ENCODE results near the gene AFF3. TPM values are rescaled to one million over a fixed set of nuclear protein-coding genes. Genes with fewer than 3 reads are reported as not detected.

Gene AFF3
- total RNA-seq, 4 donors from 2014 or later, result 9.0 to 20.2 (median 14.5) TPM

- Histone ChIP-seq H3K9me3 (no peaks in the 10 kb centered on the region), H3K27me3 (no peaks in the 10 kb centered on the region), H3K4me3 (no peak overlapping the region), H3K4me1 (peaks cover 0 to 9% (median 2%) of the 10 kb centered on the region in 4 donors), H3K36me3 (no peaks in the 10 kb centered on the region), H3K27ac (no peak overlapping the region)
- TF ChIP-seq EP300 (IDR thresholded peaks at IDR 0.05; ENCODE audit: low read depth), result no peak
- TF ChIP-seq POLR2A (IDR thresholded peaks at IDR 0.05), result no peak
- TF ChIP-seq POLR2AphosphoS5 (IDR thresholded peaks at IDR 0.05), result no peak
- in situ Hi-C loops (cut with MboI; ENCODE audit: low pct_ligation_motif_present in 1 of 4, low pct_unique_long_range_greater_than_20kb in 1 of 4, low sequenced_read_pairs in 3 of 4), result no loop called here
- intact Hi-C loops (cut with DNase I; ENCODE audit: low total_unique reads), result no loop called here
- 93 to 94% methylated on average over 3 to 5 of the region's 5 CpGs for WGBS, 2 donors (ENCODE audit: low coverage in 1 of 2)
- no peak for DNase-seq
These were observed 78.9 kb downstream of the AFF3 start for GRCh38 chr2:100063459-100063953.

GRCh38 chr2:100062336-100062735, 80.1 kb downstream of the AFF3 start:
- H3K4me1 ChIP-seq, result peaks cover 0 to 7% (median under 1%) of the 10 kb centered on the region in 4 donors
- intact Hi-C loops (cut with DNase I; ENCODE audit: low total_unique reads) (no loop called here), in situ Hi-C loops (cut with MboI; ENCODE audit: low pct_ligation_motif_present in 1 of 4, low pct_unique_long_range_greater_than_20kb in 1 of 4, low sequenced_read_pairs in 3 of 4) (no loop called here)
- H3K27me3 ChIP-seq, result no peaks in the 10 kb centered on the region
- no peaks in the 10 kb centered on the region for H3K36me3 ChIP-seq
- H3K27ac ChIP-seq, result no peak overlapping the region
- no peak overlapping the region for H3K4me3 ChIP-seq
- no peak for TF ChIP-seq CTCF (IDR thresholded peaks at IDR 0.05)
- DNase-seq, result no peak
- 70 to 89% methylated on average over 3 to 5 of the region's 5 CpGs for WGBS, 2 donors (ENCODE audit: low coverage in 1 of 2)
- no peaks in the 10 kb centered on the region for H3K9me3 ChIP-seq

GRCh38 chr2:100060875-100061274, 81.5 kb downstream of the AFF3 start:
- Histone ChIP-seq H3K27me3 (no peaks in the 10 kb centered on the region), H3K27ac (no peak overlapping the region), H3K4me1 (peaks cover 0 to 2% (median 0%) of the 10 kb centered on the region in 4 donors), H3K36me3 (no peaks in the 10 kb centered on the region), H3K9me3 (no peaks in the 10 kb centered on the region), H3K4me3 (no peak overlapping the region)
- DNase-seq, result no peak
- in situ Hi-C loops (cut with MboI; ENCODE audit: low pct_ligation_motif_present in 1 of 4, low pct_unique_long_range_greater_than_20kb in 1 of 4, low sequenced_read_pairs in 3 of 4) (no loop called here), intact Hi-C loops (cut with DNase I; ENCODE audit: low total_unique reads) (no loop called here)
- TF ChIP-seq EP300 (IDR thresholded peaks at IDR 0.05; ENCODE audit: low read depth) (no peak), POLR2AphosphoS5 (IDR thresholded peaks at IDR 0.05) (no peak), POLR2A (IDR thresholded peaks at IDR 0.05) (no peak), CTCF (IDR thresholded peaks at IDR 0.05) (no peak)
- 74 to 78% methylated on average over 4 of the region's 4 CpGs for WGBS, 2 donors (ENCODE audit: low coverage in 1 of 2)

- DNase-seq, result no peak
- intact Hi-C loops (cut with DNase I; ENCODE audit: low total_unique reads) (no loop called here), in situ Hi-C loops (cut with MboI; ENCODE audit: low pct_ligation_motif_present in 1 of 4, low pct_unique_long_range_greater_than_20kb in 1 of 4, low sequenced_read_pairs in 3 of 4) (no loop called here)
- Histone ChIP-seq H3K36me3 (no peaks in the 10 kb centered on the region), H3K4me3 (no peak overlapping the region), H3K4me1 (no peaks in the 10 kb centered on the region), H3K27me3 (no peaks in the 10 kb centered on the region), H3K27ac (no peak overlapping the region), H3K9me3 (no peaks in the 10 kb centered on the region)
- 56 to 77% methylated on average over 1 to 4 of the region's 4 CpGs for WGBS, 2 donors (ENCODE audit: low coverage in 1 of 2)
- TF ChIP-seq EP300 (IDR thresholded peaks at IDR 0.05; ENCODE audit: low read depth) (no peak), CTCF (IDR thresholded peaks at IDR 0.05) (no peak), POLR2AphosphoS5 (IDR thresholded peaks at IDR 0.05) (no peak), POLR2A (IDR thresholded peaks at IDR 0.05) (no peak)
These were observed 82.8 kb downstream of the AFF3 start for GRCh38 chr2:100059638-100060037.

GRCh38 chr2:100057901-100058261, 84.5 kb downstream of the AFF3 start:
- H3K4me3 ChIP-seq, result no peak overlapping the region
- no peaks in the 10 kb centered on the region for H3K36me3 ChIP-seq
- no peaks in the 10 kb centered on the region for H3K4me1 ChIP-seq
- intact Hi-C loops (cut with DNase I; ENCODE audit: low total_unique reads), result loop anchor here (1.0 kb wide), 1 partner anchor 14 kb away; no protein-coding TSS in a partner anchor
- in situ Hi-C loops (cut with MboI; ENCODE audit: low pct_ligation_motif_present in 1 of 4, low pct_unique_long_range_greater_than_20kb in 1 of 4, low sequenced_read_pairs in 3 of 4), result no loop called here
- H3K9me3 ChIP-seq, result no peaks in the 10 kb centered on the region
- no peak overlapping the region for H3K27ac ChIP-seq
- no peaks in the 10 kb centered on the region for H3K27me3 ChIP-seq
- no peak for DNase-seq
- TF ChIP-seq CTCF (IDR thresholded peaks at IDR 0.05) (no peak), POLR2AphosphoS5 (IDR thresholded peaks at IDR 0.05) (no peak), EP300 (IDR thresholded peaks at IDR 0.05; ENCODE audit: low read depth) (no peak), POLR2A (IDR thresholded peaks at IDR 0.05) (no peak)
